HL-60 (cell line): Measurements from ENCODE around the gene SAMSN1.

Source experiments
- DNase-seq, 2 experiments: peaks; one replicate each; pipeline ENCODE4 v3.0.0-alpha.2; 2010 to 2020; ENCODE audit warnings: low read depth in 1 of 2, low spot score in 1 of 2
- H3K27ac ChIP-seq: fragments of 250-450 bp; sonication (Bioruptor Pico); replicated peaks from 2 replicates; pipeline ENCODE4 v1.5.1; 2020; ENCODE audit warnings: mild to moderate bottlenecking, moderate library complexity
- H3K27me3 ChIP-seq: fragments of 250-450 bp; sonication (Bioruptor Pico); 2 replicates; pipeline ENCODE4 v1.5.1; 2021; ENCODE audit warnings: mild to moderate bottlenecking, moderate library complexity; ENCODE audit not compliant: insufficient read depth, poor library complexity, severe bottlenecking
- H3K4me3 ChIP-seq: replicated peaks from 2 replicates; pipeline ENCODE4 v1.5.1; 2011; ENCODE audit warnings: mild to moderate bottlenecking, control low read depth, low read length; ENCODE audit not compliant: insufficient read depth
- CTCF ChIP-seq: IDR thresholded peaks from one replicate; pipeline ENCODE4 v1.5.1; 2011; ENCODE audit warnings: low read length, control low read depth, inconsistent platforms; ENCODE audit not compliant: insufficient read depth
- GABPA ChIP-seq: IDR thresholded peaks from 2 replicates; pipeline ENCODE4 v1.6.1; 2012; ENCODE audit warnings: low read depth
- POLR2AphosphoS5 ChIP-seq: IDR thresholded peaks from 2 replicates; pipeline ENCODE4 v1.6.1; 2012; ENCODE audit warnings: low read depth
- REST ChIP-seq: IDR thresholded peaks from 2 replicates; pipeline ENCODE4 v1.6.1; 2012; ENCODE audit warnings: low read depth; ENCODE audit not compliant: insufficient replicate concordance
- SPI1 ChIP-seq: IDR thresholded peaks from 2 replicates; pipeline ENCODE4 v1.6.1; 2012; ENCODE audit warnings: low read depth, mild to moderate bottlenecking, borderline replicate concordance

Gene SAMSN1

GRCh38 chr21:14536929-14537328 lies 9.2 kb downstream of the SAMSN1 start:
- Histone ChIP-seq H3K27me3 (no peaks in the 10 kb centered on the region), H3K4me3 (no peak overlapping the region), H3K27ac (no peak overlapping the region)
- no peak for TF ChIP-seq SPI1
- no peak for TF ChIP-seq GABPA
- TF ChIP-seq POLR2AphosphoS5, result no peak
- no peak for TF ChIP-seq REST
- no peak for TF ChIP-seq CTCF
- DNase-seq, result no peak

- DNase-seq, result no peak
- TF ChIP-seq CTCF, result no peak
- TF ChIP-seq SPI1, result no peak
- no peak for TF ChIP-seq POLR2AphosphoS5
- no peak for TF ChIP-seq REST
- TF ChIP-seq GABPA, result no peak
- H3K4me3 ChIP-seq, result no peak overlapping the region
Observed at GRCh38 chr21:14535702-14536101, 10.4 kb downstream of the SAMSN1 start.

GRCh38 chr21:14533499-14534428 lies 12.4 kb downstream of the SAMSN1 start:
- Histone ChIP-seq H3K27me3 (no peaks in the 10 kb centered on the region), H3K4me3 (no peak overlapping the region), H3K27ac (no peak overlapping the region)
- peak in 1 of 2 experiments; percentile 47 for DNase-seq
- no peak for TF ChIP-seq POLR2AphosphoS5
- no peak for TF ChIP-seq GABPA

More at GRCh38 chr21:14535702-14536101, 10.4 kb downstream of the SAMSN1 start:
- H3K27me3 ChIP-seq, result no peaks in the 10 kb centered on the region
- no peak overlapping the region for H3K27ac ChIP-seq

- 0 out of 2 replicates have a peak overlapping the region, but pooled peaks have one; percentile 3 for H3K27ac ChIP-seq
- H3K27me3 ChIP-seq, result no peaks in the 10 kb centered on the region
- DNase-seq, result no peak
- TF ChIP-seq REST (no peak), CTCF (no peak), GABPA (no peak), SPI1 (no peak), POLR2AphosphoS5 (no peak)
- no peak overlapping the region for H3K4me3 ChIP-seq
Observed at GRCh38 chr21:14531757-14532316, 14.3 kb downstream of the SAMSN1 start.
